HepG2 (cell line): Measurements from ENCODE around the gene LRRC3C.

Source experiments
- CTCF ChIP-seq: sonication (generic); formaldehyde crosslinking; IDR thresholded peaks from 2 replicates; pipeline ENCODE4 v1.5.0; 2020; ENCODE audit warnings: mild to moderate bottlenecking, missing genetic modification reagents, moderate library complexity
- KDM2A ChIP-seq: sonication (generic); formaldehyde crosslinking; IDR thresholded peaks from 2 replicates; pipeline ENCODE4 v1.4.0; 2020; ENCODE audit warnings: low read depth, missing genetic modification reagents, borderline replicate concordance
- MAX ChIP-seq: IDR thresholded peaks from 2 replicates; pipeline ENCODE4 v1.6.1; 2012; ENCODE audit warnings: inconsistent platforms
- PTBP1 ChIP-seq: fragments of 200-400 bp; formaldehyde crosslinking; IDR thresholded peaks from 2 replicates; pipeline ENCODE4 v1.6.1; 2018; ENCODE audit warnings: low read length, low read depth; ENCODE audit not compliant: poor library complexity, severe bottlenecking
- ZKSCAN5 ChIP-seq: sonication (generic); formaldehyde crosslinking; IDR thresholded peaks from 2 replicates; pipeline ENCODE4 v1.5.1; 2020; ENCODE audit warnings: mild to moderate bottlenecking, missing genetic modification reagents
- ZNF564 ChIP-seq: sonication (generic); formaldehyde crosslinking; IDR thresholded peaks from 2 replicates; pipeline ENCODE4 v1.8.1; 2023; ENCODE audit warnings: mild to moderate bottlenecking, missing genetic modification reagents
- TF ChIP-seq, protein P1 (sequence below): IDR thresholded peaks from 2 replicates; pipeline ENCODE4 v1.6.1; 2016; ENCODE audit warnings: low read depth, borderline replicate concordance

- TF ChIP-seq PTBP1: no peak
- TF ChIP-seq, protein P1, sequence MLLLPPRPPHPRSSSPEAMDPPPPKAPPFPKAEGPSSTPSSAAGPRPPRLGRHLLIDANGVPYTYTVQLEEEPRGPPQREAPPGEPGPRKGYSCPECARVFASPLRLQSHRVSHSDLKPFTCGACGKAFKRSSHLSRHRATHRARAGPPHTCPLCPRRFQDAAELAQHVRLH (CRISPR knock-in tag): no peak
- no peak for TF ChIP-seq KDM2A (CRISPR knock-in tag)
- TF ChIP-seq ZNF564 (CRISPR knock-in tag): no peak
- no peak for TF ChIP-seq MAX
- TF ChIP-seq CTCF (CRISPR knock-in tag): no peak
- TF ChIP-seq ZKSCAN5 (CRISPR knock-in tag): no peak
These were observed 9.9 kb downstream of the LRRC3C start for GRCh38 chr17:39937447-39937846.
